Medulla oblongata (tissue), 1 donor: ENCODE data around the gene KIAA1191.

Experiments used
- DNase-seq: peaks from one replicate; pipeline ENCODE4 v3.0.0-alpha.2; 2015; ENCODE audit errors: extremely low spot score

The KIAA1191 gene

DNA sequence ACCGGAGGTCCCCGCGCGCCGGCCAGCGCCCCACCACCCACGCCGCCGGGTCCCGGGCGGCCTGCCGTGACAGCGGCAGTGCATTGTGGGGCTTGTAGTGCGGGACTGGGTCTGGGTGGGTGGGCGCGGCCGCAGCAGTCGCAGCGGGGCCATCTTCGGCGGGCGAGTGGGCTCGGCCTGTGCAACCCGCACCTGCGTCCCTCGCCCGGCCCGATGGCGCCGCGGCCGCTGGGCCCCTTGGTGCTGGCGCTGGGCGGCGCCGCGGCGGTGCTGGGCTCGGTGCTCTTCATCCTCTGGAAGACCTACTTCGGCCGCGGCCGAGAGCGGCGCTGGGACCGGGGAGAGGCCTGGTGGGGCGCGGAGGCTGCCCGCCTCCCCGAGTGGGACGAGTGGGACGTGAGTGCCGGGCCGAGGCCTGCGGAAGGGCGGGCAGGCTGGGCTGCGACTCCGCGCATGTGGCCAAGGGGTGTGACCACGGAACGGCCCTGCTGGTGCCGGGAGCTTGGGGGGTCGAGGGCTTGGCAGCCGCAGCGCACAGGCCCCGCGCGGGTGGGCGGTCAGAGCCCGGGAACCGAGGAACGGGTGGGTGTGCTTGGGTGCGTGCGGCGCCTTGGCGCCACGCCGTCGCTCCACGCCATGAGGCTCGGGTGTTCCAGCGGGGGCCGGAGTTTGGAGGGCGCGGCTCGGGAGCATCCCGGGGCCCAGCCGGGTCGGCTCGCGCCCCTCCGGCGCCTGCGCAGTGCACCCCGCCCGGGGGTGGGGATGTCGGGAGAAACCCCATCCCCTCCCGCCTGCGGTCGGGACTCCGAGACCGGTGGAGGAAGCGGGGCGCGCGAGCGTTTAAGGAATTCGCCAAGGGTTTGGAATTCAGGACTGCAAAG is 4.0 kb upstream of the KIAA1191 start, which contains the start of gene ARL10:
TSS of gene ARL10 (plus strand) at position 137 of the 881 bp plus-strand sequence. CDS start at position 214, 77 bp downstream.
- peak; percentile 27 for DNase-seq

GRCh38 chr5:176364765-176365350 is 3.3 kb upstream of the KIAA1191 start:
- no peak for DNase-seq

DNA sequence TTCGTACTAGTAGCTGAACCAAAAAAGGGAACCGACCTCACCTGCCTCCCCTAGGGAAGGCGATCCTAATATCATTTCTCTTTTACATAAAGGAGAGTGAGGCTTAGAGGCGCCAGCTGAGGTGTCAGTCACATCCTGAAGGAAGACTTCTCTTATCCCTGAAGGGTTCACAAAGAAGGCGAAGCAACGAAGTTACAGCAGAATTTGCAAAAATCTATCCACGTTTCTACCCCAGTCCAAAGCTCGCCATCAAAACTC is 598 bp upstream of the KIAA1191 start:
- no peak for DNase-seq

DNA sequence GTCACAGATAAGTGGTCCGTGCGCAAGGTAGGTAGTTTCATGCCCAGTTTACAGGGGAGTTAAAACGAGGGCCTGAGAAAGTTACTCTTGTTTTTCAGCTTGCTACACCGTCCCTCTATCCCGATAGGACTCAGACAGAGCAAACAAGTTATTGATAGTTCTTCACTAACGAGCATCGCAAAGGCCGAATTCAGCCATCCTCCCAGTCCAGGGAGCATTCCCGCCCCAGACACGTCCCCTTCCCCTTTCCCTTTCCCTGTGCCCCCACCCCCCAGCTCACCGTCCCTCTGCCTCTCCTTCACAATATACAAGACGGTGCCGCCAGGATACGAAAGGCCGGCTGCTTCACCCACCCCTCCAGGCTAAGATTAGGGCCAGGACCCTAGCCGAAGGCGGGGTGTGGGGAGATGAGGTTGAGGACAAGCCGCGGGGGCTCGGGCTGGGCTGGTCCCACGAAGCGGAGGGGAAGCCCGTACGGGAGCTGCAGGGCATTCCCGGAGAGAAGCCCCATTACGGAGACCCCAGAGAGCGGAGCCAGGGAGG is 599 bp downstream of the KIAA1191 start:
- peak; percentile 11 for DNase-seq

DNA sequence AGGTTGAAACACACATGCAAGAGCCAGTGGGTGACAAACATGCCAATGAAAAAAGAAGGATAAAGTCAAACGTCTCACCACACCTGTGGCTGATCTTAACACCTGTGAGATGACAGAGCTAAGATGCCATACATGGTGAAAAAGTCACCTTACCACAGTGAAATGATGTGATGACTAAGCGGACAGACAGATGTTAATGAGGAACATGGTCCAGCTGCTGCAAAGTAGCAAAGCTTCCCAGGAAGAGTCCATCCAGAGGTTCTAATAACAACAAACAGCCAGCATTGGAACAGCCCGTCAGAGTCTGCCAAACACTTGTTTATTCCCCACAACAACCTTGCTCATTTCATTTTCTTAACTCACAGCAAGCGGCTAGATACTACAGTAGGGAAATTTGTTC is 1.9 kb downstream of the KIAA1191 start:
- DNase-seq = no peak

DNA sequence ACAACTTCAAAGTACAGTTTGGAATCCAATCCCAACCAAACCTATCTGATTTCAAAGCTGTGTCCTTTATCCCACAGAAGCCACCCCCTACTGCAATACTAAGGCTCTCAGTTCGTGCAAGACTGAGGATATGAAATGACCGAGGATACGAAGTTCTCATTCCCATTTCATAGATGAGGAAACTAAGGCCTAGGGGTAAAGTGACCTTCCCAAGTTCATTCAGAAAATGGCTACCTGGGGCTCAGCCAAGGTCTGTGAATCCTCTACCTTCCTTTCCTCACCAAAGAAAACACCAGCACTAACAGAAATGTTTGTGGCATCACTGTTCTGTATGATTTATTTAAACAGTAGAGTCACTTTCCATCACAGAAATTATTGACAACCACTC is 5.4 kb downstream of the KIAA1191 start:
- DNase-seq = no peak

DNA sequence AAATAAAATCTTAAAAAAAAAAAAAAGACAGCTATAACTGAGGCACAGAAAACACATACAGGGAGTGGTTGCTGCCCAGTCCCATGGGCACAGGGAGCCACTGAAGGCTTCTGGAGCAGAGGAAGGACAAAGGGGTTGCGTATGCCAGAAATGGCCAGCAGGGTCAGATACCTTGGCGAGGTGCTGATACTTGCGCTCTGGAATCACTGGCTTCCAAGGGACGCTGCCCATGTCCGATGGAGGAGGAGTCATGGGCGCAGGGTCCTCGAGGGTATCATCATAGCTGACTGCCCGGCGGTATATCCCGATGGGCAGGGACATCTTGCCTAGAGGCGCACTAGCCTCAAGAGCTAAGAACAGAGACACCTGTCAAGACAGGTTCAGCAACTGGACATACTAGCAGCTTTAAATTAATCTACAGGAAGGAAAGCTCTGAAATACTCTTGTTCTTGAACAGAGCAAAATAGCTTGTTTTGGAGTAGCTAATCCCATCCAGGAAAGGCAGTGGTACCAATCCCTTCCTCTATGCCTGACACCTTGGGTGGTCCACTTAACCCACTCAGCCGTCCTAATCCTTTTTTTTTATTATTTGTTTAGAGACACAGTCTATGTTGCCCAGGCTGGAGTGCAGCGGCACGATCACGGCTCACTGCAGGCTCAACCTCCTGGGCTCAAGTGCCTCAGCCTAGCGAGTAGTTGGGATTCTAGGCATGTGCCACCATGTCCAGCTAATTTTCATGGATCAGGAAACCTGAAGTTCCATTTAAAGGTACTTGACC is 6.0 kb downstream of the KIAA1191 start:
- DNase-seq = no peak

DNA sequence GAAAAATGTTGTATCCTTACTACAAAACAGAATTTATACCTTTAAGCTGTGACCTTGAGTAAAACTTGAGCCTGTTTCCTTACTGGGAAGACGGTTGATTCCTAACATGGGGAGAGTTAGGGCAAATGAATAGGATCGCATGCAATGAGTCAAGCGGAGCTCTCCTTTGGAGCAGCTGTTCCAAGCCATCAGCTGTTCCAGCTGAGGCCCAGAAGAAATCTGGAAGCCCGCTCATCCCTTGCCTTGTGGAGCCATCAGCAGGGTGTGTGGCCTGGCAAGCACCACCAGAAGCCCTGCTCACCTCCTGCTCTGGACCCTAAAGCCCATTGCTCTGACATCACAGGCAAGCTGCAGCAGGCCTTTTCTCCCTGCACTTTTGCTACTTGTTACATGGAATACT is 8.0 kb downstream of the KIAA1191 start:
- DNase-seq = no peak

DNA sequence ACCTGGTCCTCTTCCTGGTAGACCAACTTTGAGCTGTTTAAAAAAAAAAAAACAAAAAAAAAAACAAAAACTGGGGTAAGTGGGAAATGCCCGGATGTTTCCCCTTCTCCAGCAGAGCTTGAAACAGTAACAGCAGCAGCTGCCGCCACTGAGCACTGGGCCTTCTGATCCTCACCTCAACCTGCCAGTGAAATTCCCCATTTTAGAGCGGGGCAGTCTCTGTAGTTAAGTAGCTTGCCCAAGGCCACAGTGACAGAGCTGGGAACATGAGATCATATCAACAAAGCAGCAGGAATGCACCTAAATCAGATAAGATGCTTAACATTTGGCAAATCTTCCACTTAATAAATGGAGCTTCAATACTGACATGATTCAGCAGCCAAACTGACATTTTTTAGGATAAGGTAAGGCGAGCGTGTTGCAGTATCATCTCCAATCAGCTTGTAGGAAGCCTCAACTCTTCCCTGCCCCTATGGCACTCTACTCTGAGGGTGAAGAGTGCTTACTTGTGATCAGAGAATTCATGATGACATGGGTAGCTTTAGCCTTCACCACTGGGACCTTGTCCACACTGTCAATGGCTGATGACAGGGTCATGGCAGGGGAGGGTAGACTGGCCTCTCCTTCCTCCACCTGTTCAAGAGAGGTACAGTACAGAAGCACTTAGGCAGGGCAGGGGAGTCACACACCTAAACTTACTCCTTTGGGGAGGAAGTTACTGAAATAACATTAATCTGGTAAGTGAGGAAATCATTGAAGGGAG is 9.3 kb downstream of the KIAA1191 start:
- DNase-seq = no peak

GRCh38 chr5:176350416-176350815 is 11.1 kb downstream of the KIAA1191 start:
- no peak for DNase-seq

DNA sequence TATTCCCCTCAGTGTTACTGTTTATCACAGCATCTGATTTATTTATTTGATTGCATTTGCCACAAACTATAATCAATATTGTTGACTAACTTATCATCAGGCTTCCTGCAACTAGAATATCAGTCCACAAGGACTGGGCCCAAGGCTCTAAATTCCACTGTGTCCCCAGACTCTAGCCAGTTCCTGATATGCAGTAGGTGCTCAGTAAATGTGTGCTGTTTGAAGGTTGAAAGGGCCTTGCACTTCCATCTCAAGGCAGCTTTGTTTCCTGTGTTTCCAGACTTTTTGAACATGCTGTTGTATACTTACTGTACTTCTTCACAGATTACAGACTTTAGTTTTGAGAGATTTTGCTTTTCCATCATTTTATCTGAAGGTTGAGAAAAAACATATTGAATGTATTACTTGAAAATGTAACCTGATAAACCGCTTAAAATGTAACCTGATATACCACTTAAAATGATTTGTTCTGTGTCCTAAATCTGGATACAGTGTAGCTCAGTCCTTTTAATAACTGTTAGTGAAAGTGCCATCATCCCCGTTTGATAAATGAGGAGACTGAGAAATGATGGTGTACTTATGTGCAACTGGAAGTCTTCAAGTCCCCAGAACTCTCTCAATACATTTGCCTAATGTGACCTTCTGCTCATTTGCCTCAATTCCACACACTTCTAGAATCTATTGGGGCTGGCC is 18.7 kb downstream of the KIAA1191 start:
- no peak for DNase-seq

- DNase-seq = no peak
Observed at GRCh38 chr5:176342158-176342483, 19.4 kb downstream of the KIAA1191 start.

- no peak for DNase-seq
Observed at GRCh38 chr5:176341325-176342157, 20.0 kb downstream of the KIAA1191 start.

DNA sequence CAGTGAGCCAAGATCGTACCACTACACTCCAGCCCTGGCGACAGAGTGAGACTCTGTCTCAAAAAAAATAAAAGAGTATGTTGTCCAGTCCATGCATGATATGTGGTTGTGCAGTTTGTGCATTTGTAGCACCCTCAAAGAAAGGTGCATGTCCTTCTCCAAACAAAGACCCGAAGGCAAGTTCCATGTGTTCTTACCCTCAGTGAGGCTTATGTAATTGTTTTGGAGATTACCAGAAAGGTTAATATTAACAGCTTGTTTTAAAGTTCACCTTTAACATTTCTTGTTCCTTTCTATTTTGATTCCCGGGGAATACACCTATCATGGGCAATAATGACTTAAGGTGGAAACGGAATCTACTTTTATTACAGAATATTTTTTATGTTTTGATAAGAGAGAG is 22.3 kb downstream of the KIAA1191 start:
- DNase-seq = no peak

GRCh38 chr5:176337913-176338312 is 23.7 kb downstream of the KIAA1191 start:
- no peak for DNase-seq

DNA sequence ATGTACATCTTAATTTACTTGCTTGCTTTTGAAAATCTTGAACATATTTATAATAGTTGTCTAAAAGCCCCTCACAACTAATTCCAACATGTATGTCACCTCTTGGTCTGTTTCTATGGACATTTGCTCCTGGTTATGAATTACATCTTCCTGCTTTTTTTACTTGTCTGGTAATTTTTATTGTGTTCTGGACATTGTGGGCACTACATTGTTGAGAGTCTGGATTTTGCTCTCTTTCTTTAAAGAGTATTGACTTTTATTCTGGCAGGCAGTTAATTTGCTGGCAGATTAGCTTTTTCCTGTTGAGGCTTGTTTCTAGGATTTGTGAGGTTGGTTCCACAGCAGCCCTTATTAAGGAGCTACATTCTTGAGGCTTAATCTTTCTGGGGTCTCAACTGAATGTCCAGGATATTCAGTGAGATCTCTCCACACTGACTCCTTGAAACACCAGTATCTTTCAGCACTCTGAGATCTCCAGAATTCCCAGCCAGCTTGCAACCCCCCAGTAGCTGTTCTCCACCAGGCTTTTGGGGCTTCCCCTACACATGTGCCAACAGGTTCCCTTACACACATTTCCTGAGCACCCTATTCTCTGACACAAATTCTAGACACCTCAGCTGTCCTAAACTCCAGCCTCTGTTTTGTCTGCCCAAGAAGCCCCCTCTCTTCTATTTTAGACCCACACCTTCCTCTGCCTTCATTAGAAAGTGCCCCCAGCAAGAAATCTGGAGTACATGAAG is 27.4 kb downstream of the KIAA1191 start:
- DNase-seq = no peak

GRCh38 chr5:176320577-176320976 is 41.0 kb downstream of the KIAA1191 start:
- no peak for DNase-seq

GRCh38 chr5:176319827-176320554 is 41.6 kb downstream of the KIAA1191 start:
- DNase-seq = no peak
